ENCODE results near the gene JPH2.

JPH2 gene

DNA sequence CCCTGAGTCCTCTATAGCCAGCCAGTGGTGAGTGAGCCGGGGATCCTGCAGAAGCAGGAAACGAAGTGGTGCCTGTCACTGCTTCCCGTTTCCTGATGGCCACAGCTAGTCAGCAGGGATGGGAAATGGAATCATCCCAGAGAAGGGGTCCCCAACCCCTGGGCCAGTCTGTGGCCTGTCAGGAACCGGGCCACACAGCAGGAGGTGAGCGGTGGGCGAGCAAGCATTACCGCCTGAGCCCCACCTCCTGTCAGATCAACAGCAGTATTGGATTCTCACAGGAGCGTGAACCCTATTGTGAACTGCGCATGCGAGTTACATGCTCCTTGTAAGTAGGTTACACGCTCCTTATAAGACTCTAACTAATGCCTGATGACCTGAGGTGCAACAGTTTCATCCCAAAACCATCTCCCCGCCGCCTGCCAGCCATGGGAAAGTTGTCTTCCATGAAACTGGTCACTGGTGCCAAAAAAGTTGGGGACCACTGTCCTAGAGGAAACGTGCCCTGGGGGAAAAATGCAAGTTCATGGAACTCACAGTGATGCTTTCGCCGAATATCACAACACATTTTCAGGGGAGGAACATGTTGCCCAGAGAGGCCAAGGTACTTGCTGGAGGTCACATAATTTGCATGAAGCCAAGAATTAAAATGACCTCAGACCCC lies 113.8 kb downstream of the JPH2 start:
- no peaks in the 10 kb centered on the region for H3K27me3 ChIP-seq
- no peak overlapping the region for H3K9ac ChIP-seq
- no peak for TF ChIP-seq Cebpa-rat (IDR thresholded peaks at IDR 0.05)
- H3K4me1 ChIP-seq = peaks cover 62% of the 10 kb centered on the region
- no peaks in the 10 kb centered on the region for H3K36me3 ChIP-seq
- no peaks in the 10 kb centered on the region for H4K20me1 ChIP-seq
- H3K4me2 ChIP-seq = peak overlapping the region; percentile 98
- 0 out of 2 replicates have a peak overlapping the region, but pooled peaks have one; percentile 31 for H3K27ac ChIP-seq
- no peak overlapping the region for H3K4me3 ChIP-seq
- no peaks in the 10 kb centered on the region for H3K9me3 ChIP-seq

DNA sequence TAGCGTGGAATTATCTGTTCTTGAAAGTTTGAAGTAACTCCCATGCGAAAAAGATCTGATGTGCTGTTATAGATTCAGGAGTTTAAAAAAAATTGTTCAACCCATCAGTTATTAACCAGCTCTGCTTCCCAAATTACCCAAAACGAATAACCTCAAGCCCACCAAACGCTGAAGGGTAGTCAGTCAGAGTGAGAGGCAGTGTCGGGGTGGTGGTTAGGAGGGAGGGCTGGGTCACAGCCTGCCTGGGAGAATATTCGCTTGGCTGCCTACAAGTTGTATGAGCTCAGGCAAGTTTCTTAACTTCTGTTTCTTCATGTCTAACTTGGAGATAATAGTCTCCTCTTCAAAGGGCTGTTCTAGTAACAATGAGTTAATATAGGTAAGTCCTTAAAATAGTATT lies 114.6 kb downstream of the JPH2 start:
- H3K4me1 ChIP-seq = peaks cover 69% of the 10 kb centered on the region
- H3K27me3 ChIP-seq = no peaks in the 10 kb centered on the region
- H3K4me3 ChIP-seq = no peak overlapping the region
- H3K4me2 ChIP-seq = peak overlapping the region; percentile 98
- no peaks in the 10 kb centered on the region for H3K9me3 ChIP-seq
- H3K27ac ChIP-seq = no peak overlapping the region
- no peak overlapping the region for H3K9ac ChIP-seq
- H3K36me3 ChIP-seq = no peaks in the 10 kb centered on the region
- TF ChIP-seq Cebpa-rat (IDR thresholded peaks at IDR 0.05) = no peak
- H4K20me1 ChIP-seq = no peaks in the 10 kb centered on the region

DNA sequence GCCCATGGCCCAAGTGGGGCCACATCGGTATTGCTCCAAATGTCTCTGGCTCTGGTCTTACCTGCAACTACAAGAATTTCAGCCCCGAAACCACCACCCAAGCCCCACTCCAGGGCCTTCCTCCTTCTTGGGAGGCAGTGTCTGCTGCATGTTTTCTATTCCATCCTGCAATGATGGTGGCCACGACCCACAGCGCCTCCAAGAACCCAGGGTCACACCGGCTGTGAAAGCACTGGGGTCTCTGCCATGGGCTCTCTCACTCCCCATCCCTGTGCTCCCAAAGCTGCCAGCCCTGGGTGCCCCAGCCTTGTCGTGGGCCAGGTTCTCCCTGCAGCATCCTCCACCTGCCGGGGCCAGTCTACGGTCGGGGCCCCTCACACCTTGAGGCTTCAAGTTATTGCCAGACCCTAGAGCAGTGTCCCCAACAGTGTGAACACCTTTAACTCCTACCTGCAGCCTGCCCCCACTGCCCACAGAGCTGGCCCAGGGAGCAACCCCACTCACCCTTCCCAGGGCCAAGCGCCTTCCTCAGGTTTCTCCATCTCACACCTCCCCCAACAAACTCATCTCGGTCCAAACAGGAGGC lies 115.4 kb downstream of the JPH2 start:
- peaks cover 73% of the 10 kb centered on the region for H3K4me1 ChIP-seq
- no peaks in the 10 kb centered on the region for H3K9me3 ChIP-seq
- peak overlapping the region; percentile 94 for H3K27ac ChIP-seq
- no peaks in the 10 kb centered on the region for H4K20me1 ChIP-seq
- TF ChIP-seq Cebpa-rat (IDR thresholded peaks at IDR 0.05) = no peak
- H3K9ac ChIP-seq = no peak overlapping the region
- no peak overlapping the region for H3K4me3 ChIP-seq
- H3K27me3 ChIP-seq = no peaks in the 10 kb centered on the region
- no peaks in the 10 kb centered on the region for H3K36me3 ChIP-seq
- H3K4me2 ChIP-seq = peak overlapping the region; percentile 98

DNA sequence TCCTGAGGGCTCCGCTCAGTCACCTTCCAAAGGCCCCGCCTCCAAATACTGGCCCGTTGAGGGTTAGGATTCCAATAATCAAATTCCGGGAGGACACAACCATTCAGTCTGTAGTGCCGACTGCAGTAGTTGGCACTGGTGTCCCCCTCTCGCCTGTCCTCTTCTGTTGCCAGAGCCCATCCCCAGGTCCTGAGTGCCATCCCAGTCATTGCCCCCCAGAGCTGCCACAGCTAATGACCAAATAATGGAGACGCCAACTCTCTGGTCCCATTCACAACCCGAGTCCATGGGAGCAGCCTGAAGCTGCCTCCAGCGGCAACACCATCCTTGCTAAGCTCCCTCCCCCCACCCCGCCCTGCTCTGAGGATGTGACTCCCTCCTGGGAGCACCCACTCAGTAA lies 115.9 kb downstream of the JPH2 start:
- Histone ChIP-seq H3K4me2 (peak overlapping the region; percentile 98), H3K27ac (peak overlapping the region; percentile 94), H3K36me3 (no peaks in the 10 kb centered on the region), H3K27me3 (no peaks in the 10 kb centered on the region), H3K9ac (no peak overlapping the region), H3K4me1 (peaks cover 75% of the 10 kb centered on the region), H3K4me3 (no peak overlapping the region), H4K20me1 (no peaks in the 10 kb centered on the region), H3K9me3 (no peaks in the 10 kb centered on the region)
- TF ChIP-seq Cebpa-rat (IDR thresholded peaks at IDR 0.05) = no peak

DNA sequence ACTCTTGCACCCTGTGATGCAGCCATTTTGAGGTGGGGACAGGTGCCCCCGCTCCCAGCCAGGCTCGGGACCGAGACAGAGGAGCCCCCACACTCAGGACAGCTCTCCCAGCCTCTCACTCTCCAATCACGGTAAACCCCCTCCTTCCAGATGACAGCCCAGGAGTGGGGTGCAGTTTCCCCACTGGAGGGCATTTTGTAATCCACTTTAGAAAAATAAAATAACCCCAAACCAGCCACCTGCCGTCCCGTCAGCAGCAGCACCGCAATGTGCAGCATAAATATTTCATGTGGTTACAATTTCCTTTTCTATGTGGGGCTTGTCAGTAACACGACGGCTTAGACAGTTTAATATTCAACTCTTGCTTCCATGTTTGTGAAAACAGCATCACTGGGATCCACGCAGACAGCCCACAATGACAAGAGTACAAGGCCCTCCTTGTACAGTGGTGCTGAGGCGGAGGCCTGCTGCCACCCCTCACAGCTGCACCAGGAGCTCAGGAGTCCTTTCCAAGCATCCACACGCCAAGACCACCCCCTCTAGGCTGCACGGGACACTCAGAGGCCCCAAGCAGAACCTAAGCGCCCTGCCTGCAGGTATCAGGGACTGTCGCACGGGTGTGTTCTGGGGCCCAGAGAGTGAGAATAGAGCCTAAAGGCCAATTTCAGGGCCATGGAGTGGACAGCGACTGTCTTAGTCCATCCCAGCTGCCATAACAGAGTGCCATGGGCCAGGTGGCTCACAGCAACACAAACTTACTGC lies 116.7 kb downstream of the JPH2 start:
- H3K4me1 ChIP-seq = peaks cover 75% of the 10 kb centered on the region
- peak overlapping the region; percentile 98 for H3K4me2 ChIP-seq
- peak overlapping the region; percentile 81 for H3K9ac ChIP-seq
- H3K9me3 ChIP-seq = no peaks in the 10 kb centered on the region
- peak overlapping the region; percentile 94 for H3K27ac ChIP-seq
- no peak for TF ChIP-seq Cebpa-rat (IDR thresholded peaks at IDR 0.05)
- no peaks in the 10 kb centered on the region for H3K27me3 ChIP-seq
- H4K20me1 ChIP-seq = no peaks in the 10 kb centered on the region
- no peaks in the 10 kb centered on the region for H3K36me3 ChIP-seq
- peak overlapping the region; percentile 61 for H3K4me3 ChIP-seq

DNA sequence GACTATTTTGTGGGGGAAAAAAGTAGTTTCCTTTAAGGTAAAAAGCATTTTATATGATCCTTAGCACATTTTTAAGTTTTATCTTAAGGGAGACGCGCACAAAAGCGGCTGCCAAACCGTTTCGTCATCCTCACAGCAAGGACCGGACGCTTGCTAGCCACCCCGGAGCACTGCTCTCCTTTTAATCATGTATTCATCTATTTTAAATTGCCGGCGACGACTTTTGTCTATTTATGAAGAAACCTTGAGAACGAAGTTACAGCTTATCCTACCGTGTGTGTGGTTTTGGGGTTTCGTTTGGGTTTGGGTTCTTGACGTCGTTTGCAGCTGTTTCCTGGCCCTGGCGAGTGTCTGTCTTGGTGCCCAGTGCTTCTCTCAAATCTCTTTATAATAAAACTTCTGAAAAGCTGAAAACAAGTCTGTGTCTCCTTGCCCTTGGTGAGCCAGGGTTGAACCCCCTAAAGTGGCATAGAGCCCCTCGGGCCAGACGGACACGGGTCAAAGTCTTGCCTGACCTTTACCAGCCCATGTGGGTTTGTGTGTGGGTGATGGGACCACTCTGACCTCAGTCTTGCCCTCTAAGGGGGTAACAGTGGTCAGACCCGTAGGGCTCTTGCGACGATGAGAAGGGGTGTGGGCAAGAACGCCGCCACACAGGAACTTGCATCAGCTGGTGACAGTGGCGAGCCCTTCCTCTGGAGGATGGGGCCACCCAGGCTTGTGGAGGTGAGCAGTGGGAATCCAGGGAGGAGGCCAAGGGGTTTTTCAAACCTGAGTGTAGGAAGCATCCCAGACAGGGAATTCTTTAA lies 117.6 kb downstream of the JPH2 start:
- Histone ChIP-seq H3K27me3 (no peaks in the 10 kb centered on the region), H3K9me3 (no peaks in the 10 kb centered on the region), H3K4me3 (peak overlapping the region; percentile 61), H3K27ac (peak overlapping the region; percentile 94), H3K9ac (peak overlapping the region; percentile 81), H3K4me1 (peaks cover 75% of the 10 kb centered on the region), H3K4me2 (peak overlapping the region; percentile 98), H3K36me3 (no peaks in the 10 kb centered on the region), H4K20me1 (no peaks in the 10 kb centered on the region)
- 0 out of 2 replicates have a peak, but pooled peaks have one; percentile 51 for TF ChIP-seq Cebpa-rat (IDR thresholded peaks at IDR 0.05)

DNA sequence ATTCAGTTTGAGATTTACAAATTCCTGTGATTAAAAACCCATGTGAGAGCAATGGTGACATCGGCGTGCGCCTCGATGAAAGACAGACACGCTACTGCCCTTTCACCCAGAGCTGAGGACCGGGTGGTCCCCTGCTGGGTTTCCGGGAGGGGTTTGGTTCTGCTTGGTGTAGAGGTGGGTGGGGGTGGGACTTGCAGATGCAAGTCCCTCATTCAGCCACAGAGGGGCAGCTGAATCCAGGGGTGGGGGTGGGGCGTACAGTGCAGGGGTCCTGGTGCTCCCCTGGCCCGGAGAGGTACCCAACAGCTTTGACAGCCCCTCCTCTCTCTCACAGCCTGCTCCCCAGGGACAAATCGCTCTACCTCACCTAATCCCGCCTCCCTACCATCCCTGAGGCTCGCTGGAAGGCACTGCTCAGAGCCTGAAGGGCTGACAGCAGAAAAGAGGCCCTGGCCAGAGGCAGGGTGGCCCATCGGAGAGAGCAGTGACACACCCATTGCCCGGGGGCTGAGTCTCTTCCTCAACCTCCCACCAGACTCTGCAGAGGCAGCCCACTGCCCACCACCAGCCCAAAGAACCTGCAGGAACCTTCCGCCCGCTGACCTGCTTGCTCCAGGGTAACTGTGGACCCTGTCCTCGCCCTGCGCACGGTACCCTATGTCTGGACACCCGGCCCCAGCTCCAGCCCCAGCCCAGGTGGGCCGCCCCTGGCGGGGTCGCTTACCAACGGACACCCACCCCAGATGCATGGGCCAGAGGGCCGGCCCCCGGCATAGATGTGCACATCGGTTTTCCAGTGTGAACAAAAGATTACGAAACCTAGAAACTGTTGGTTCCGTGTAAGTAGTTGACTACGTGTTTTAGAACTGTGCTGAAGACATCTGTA lies 118.4 kb downstream of the JPH2 start:
- Histone ChIP-seq H3K9me3 (no peaks in the 10 kb centered on the region), H3K27me3 (no peaks in the 10 kb centered on the region), H3K9ac (peak overlapping the region; percentile 81), H3K4me3 (peak overlapping the region; percentile 61), H3K4me1 (peaks cover 72% of the 10 kb centered on the region), H3K4me2 (peak overlapping the region; percentile 98), H4K20me1 (no peaks in the 10 kb centered on the region), H3K36me3 (no peaks in the 10 kb centered on the region), H3K27ac (peak overlapping the region; percentile 94)
- TF ChIP-seq Cebpa-rat (IDR thresholded peaks at IDR 0.05) = no peak; the same call in 1 of the 2 replicates

DNA sequence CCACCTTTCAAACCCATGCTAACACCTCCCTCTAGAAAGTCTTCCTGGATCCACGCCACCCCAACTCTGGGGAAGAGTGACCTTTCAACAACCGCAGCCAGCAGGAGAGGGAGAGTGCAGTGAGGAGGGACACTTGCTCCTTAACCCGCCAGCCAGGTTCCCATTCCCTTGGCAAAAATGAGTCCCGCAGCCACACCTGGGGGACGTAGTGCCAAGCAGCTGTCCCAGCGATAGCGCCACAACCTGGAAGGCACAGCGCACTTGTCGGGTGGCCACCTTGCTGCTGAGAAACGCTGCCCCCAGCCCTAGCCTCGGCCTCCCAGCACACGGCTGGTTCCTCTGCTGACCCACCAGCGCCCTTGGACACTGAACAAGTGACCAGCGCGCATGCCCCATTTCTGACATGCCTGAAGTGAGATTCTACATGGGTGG lies 119.3 kb downstream of the JPH2 start:
- H3K4me1 ChIP-seq = peaks cover 63% of the 10 kb centered on the region
- no peak overlapping the region for H3K9ac ChIP-seq
- no peak for TF ChIP-seq Cebpa-rat (IDR thresholded peaks at IDR 0.05)
- H3K9me3 ChIP-seq = no peaks in the 10 kb centered on the region
- no peaks in the 10 kb centered on the region for H3K27me3 ChIP-seq
- H3K36me3 ChIP-seq = no peaks in the 10 kb centered on the region
- no peaks in the 10 kb centered on the region for H4K20me1 ChIP-seq
- peak overlapping the region; percentile 94 for H3K27ac ChIP-seq
- H3K4me2 ChIP-seq = peak overlapping the region; percentile 98
- no peak overlapping the region for H3K4me3 ChIP-seq

All from BLaER1 (cell line).